ENCODE measurements around the gene CFLAR. TPM values are rescaled to one million over a fixed set of nuclear protein-coding genes. Genes with fewer than 3 reads are reported as not detected.

CFLAR gene
- total RNA-seq, 1 experiment from 2014 or later: 7.6 TPM

DNA sequence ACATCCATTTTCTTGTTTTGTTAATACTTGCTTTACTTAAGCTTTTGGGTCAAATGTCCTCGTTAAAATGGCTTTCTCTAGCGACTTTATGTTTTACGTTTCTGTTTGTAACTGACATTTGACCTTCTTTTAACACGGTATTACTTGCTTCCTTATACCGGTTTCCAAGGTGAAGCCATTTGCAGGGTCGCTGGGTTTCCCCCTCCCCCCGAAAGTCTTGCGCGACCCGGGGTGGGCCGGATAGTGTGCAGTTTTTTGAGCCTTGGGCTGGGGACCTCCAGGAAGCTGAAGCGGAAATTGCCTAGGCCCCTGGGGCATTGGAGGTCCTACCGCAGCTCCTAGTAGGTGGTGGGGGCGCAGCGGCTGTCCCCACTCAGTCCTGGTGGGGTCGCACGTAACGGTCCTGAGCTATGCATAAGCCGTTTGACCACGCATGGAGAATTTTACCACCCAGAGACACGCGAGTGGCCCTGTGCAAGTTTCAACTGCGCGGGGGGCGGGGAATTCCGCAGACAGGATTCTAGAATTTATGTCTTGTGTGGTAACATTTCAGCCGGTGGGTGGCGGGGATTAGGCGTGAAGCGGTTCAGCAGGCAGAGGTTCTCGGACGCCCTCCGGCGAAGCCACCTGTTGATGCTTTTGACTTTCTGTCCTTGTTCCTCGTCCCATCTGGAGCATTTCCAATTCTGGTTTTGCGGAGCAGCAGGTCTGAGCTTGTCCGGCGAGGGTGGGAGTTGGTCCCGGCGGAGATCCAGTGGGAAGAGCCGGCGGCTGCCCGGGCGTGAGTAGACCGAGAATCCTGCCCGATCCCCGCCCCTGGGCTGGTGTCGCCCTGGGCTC is 2.4 kb downstream of the CFLAR start:
- Histone ChIP-seq H4K20me1 (ENCODE audit: control insufficient read depth, insufficient read depth, insufficient read length) (no peaks in the 10 kb centered on the region), H2AFZ (ENCODE audit: low read length) (no peak overlapping the region), H4K5ac (ENCODE audit: insufficient read length, low read depth, low read length) (no peak overlapping the region), H3K9ac (ENCODE audit: extremely low read depth, insufficient read length, low read length) (no peak overlapping the region), H3K9me3 (ENCODE audit: control insufficient read depth, low read depth, low read length) (no peaks in the 10 kb centered on the region), H2BK5ac (ENCODE audit: insufficient read length, low read length) (no peak overlapping the region), H4K8ac (replicated peaks; ENCODE audit: insufficient read length, low read depth, low read length) (no peak overlapping the region), H2AK5ac (ENCODE audit: insufficient read length, low read length) (no peak overlapping the region), H3K23me2 (ENCODE audit: insufficient read length, low read depth, low read length, poor library complexity, severe bottlenecking) (peaks cover 14% of the 10 kb centered on the region), H3K27me3 (ENCODE audit: insufficient read depth, low read length) (no peaks in the 10 kb centered on the region), H2BK12ac (ENCODE audit: insufficient read length, low read depth, low read length) (no peak overlapping the region), H4K91ac (ENCODE audit: insufficient read length, low read depth, low read length) (no peak overlapping the region), H2BK15ac (ENCODE audit: low read depth, low read length) (no peak overlapping the region), H3K14ac (ENCODE audit: insufficient read depth, low read length) (0 out of 2 replicates have a peak overlapping the region, but pooled peaks have one; percentile 36), H3K23ac (ENCODE audit: insufficient read length, low read depth, low read length) (no peak overlapping the region), H3K4me1 (ENCODE audit: insufficient read depth, low read length) (no peaks in the 10 kb centered on the region), H3K4me2 (ENCODE audit: insufficient read depth, insufficient read length, low read length) (peak overlapping the region; percentile 19), H2BK120ac (ENCODE audit: low read depth, low read length, poor library complexity, severe bottlenecking) (no peak overlapping the region), H3K18ac (ENCODE audit: insufficient read length, low read depth, low read length) (no peak overlapping the region), H3K79me1 (ENCODE audit: insufficient read depth, low read depth, low read length, poor library complexity, severe bottlenecking) (no peaks in the 10 kb centered on the region), H3T11ph (ENCODE audit: low read length) (no peak overlapping the region), H3K4ac (ENCODE audit: low read depth, low read length) (no peak overlapping the region), H3K79me2 (ENCODE audit: insufficient read depth, low read length) (no peaks in the 10 kb centered on the region), H2BK20ac (ENCODE audit: low read depth, low read length, poor library complexity, severe bottlenecking) (no peak overlapping the region), H3K56ac (ENCODE audit: insufficient read length, low read depth, low read length) (no peak overlapping the region), H3K27ac (ENCODE audit: insufficient read length, low read depth, low read length) (no peak overlapping the region)
- H3K9me3 Mint-ChIP-seq: no peaks in the 10 kb centered on the region
- H3K36me3 Mint-ChIP-seq (ENCODE audit: insufficient read depth in 1 of 3, low read depth in 3 of 3): peaks cover 0 to 4% (median 0%) of the 10 kb centered on the region in 3 experiments; a peak in 1 of 7 replicates
- TF ChIP-seq, protein P1, sequence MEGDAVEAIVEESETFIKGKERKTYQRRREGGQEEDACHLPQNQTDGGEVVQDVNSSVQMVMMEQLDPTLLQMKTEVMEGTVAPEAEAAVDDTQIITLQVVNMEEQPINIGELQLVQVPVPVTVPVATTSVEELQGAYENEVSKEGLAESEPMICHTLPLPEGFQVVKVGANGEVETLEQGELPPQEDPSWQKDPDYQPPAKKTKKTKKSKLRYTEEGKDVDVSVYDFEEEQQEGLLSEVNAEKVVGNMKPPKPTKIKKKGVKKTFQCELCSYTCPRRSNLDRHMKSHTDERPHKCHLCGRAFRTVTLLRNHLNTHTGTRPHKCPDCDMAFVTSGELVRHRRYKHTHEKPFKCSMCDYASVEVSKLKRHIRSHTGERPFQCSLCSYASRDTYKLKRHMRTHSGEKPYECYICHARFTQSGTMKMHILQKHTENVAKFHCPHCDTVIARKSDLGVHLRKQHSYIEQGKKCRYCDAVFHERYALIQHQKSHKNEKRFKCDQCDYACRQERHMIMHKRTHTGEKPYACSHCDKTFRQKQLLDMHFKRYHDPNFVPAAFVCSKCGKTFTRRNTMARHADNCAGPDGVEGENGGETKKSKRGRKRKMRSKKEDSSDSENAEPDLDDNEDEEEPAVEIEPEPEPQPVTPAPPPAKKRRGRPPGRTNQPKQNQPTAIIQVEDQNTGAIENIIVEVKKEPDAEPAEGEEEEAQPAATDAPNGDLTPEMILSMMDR (conservative IDR thresholded peaks at IDR 0.05): peak; percentile 45; the same call in 2 of the 3 replicates
- H3K27ac Mint-ChIP-seq: peak overlapping the region in 1 of 3 experiments; percentile 77; a peak in 4 of 7 replicates
- no peaks in the 10 kb centered on the region; the same call in 1 of the 2 replicates for H3K27me3 Mint-ChIP-seq (ENCODE audit: low read depth)
- H3K4me1 Mint-ChIP-seq: peaks cover 15 to 29% of the 10 kb centered on the region in 2 experiments
- WGBS (ENCODE audit: extremely low coverage, insufficient read length, low lambda C conversion rate): no CpG with 5 or more reads among the region's 48 CpGs
- DNase-seq: peak; percentile 81
- peak overlapping the region; percentile 69 to 85 for H3K4me3 Mint-ChIP-seq

Data from H9 (cell line).